NCI-H1048 (cell line): Measurements from ENCODE around the gene SLC39A8.

ENCODE experiments used
- DNase-seq: peaks from one replicate; lab custom pipeline; 2025; lab: John Stamatoyannopoulos, UW

Gene SLC39A8

DNA sequence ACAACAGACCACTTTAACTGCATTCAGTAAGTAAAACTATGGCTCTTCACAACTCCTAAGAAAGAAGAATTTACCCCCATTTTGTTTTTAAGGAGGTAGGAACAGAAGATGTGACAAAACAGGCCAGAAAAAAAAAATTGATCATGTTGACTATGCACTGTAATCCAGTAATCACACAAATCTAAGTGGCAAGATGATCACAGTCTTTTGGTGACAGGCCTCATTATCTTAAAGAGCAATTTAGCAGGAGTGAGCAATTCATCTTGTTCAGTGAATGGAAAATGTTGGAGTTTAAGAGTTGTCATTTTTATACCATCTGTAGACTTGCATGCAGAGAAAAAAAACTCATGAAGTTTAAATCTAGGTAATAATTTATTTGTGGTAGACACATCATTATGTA, 115.1 kb downstream of the SLC39A8 start:
- no peak for DNase-seq

DNA sequence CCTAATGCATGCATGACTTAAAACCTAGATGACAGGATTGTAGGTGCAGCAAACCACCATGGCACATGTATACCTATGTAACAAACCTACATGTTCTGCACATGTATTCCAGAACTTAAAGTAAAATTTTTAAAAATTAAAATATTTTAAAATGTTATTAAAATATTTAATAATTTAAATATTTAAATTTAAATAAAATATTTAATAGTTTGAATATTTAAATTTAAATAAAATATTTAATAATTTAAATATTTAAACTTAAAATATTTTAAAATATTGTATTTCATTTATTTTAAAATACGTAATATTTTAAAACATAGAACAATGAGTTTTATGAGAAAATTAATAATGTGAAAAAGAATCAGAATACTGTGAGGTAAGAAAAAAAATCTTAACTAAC, 117.9 kb downstream of the SLC39A8 start:
- no peak for DNase-seq

- DNase-seq = no peak
Measured at GRCh38 chr4:102223461-102223860, 121.8 kb downstream of the SLC39A8 start.

DNA sequence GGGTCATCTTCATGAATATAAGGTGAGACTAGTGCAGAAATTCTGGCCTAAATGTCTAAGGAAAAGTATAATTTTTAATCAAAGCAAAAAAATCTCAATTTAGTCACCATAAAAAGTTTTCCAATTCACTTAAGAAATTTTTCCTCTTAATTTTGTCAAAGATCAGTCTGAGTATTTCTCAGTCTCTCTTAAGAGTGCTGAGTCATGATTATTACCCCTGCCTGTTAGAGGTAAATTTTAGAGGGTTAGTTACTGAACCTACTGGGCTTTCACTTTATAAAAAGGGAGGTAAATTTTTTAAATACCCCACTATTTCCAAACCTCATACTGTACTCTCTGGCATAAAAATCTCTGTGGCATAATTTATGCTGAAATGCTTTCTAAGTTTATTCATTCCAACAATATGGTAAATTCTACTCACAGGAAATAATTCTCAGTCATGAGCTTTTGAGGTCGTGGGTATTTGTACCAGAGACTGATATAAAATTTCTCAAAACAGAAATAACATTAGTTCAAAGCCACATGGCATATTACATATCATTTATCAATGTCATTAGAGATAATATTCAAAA, 122.4 kb downstream of the SLC39A8 start:
- DNase-seq = no peak

DNA sequence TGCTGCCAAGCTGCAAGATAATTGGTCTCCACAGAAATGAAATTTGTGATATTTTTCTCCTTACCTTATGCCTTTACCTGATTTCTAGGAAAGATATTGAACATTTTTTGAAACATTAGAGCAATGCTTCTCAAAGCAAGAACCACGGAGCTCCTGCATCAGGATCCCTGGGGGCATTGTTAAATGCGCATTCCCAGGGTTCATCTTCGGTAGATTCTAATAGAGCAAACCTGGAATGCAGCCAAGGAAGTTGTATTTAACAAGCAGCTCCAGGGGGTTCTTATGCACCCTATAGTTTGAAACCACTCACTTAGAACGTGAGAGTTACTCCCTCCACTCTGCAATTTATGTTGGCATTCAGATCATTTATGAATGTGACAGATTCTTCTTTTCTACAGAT, 126.2 kb downstream of the SLC39A8 start:
- DNase-seq = no peak

DNA sequence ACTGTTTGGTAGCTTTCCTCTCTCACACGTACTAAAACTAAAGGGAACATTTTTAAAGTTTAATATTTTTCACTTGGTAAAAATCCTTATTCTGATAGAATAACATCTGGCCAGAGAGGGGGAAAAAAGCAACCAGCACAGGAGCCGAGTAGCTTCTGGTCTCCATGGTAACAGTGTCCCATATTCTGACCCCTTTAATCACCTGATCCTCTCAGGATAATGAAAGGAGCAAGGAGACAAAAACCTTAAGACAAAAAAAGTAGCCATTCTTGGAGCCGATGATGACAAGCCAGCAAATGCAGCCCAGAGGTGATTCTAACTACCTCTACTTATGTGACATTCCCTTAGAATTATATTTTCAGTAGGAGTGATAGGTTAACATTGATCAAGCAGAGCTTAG, 126.6 kb downstream of the SLC39A8 start:
- DNase-seq = no peak

DNA sequence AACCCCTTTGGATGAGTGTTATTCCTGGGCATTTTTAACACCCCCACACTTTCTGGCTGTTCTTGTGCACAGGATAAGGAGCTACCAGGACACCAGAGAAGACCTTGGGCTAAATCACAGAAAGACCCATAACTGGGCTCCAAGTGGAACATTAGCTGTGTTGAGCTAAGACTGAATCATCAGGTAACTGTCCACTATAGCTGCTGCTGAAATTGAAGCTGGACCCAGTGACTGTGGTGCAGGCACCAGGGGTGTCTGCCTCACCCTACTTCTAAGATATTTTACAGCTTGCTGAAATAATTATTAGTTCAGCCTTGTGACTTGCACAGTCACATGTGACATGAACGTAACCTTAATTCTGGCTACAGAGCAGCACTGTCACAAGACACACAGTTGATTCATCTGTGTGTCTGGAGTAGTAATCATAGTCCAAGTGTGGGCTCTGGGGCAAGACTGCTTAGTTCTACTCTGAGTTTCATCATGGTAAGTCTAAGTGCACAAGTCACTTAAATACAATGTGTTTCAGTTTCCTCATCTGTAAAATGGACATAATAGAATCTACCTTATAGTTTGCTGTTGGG, 127.4 kb downstream of the SLC39A8 start:
- DNase-seq = no peak

GRCh38 chr4:102217345-102217744, 127.9 kb downstream of the SLC39A8 start:
- DNase-seq = no peak

- DNase-seq = no peak
Measured at GRCh38 chr4:102216666-102217065, 128.6 kb downstream of the SLC39A8 start.

- DNase-seq = no peak
Measured at GRCh38 chr4:102213031-102213430, 132.3 kb downstream of the SLC39A8 start.
